HepG2 (cell line): ENCODE results near the gene ELANE. TPM values are rescaled to one million over a fixed set of nuclear protein-coding genes. Genes with fewer than 3 reads are reported as not detected.
A peak's percentile ranks its signal among the peaks of the same experiment; 100 is the strongest.

Experiments
- ATAC-seq: fragments of 200-7000 bp; cut with Tn5 transposase; 3 replicates; pipeline ENCODE4 v1.9.1; 2020; ENCODE audit warnings: mild to moderate bottlenecking, moderate library complexity
- BruUV-seq: library from RNA; stranded (reverse); fragments of 400-500 nt; replicated peaks from 2 replicates; lab custom pipeline; 2021; lab: Mats Ljungman, UMichigan
- CTCF ChIA-PET: fragments of 300-600 bp; formaldehyde crosslinking; extraction: SDS; loops from one replicate; lab custom pipeline; 2021; ENCODE audit warnings: low total read pairs, inconsistent platforms, low intra/inter-chr PET ratio; lab: Yijun Ruan, JAX
- POLR2A ChIA-PET: fragments of 350-600 bp; sonication (Branson Sonifier 250); formaldehyde crosslinking; loops from one replicate; lab custom pipeline; 2020; ENCODE audit warnings: antibody characterized with exemption, inconsistent platforms; lab: Yijun Ruan, JAX
- DNase-seq: peaks from one replicate; pipeline ENCODE4 v3.0.0-alpha.2; 2015; ENCODE audit warnings: low spot score
- FAIRE-seq: peaks from 3 replicates; lab custom pipeline; 2011; peaks lifted over from hg19 to GRCh38; lab: Jason Lieb, UNC
- H2AFZ ChIP-seq: one replicate; pipeline ENCODE4 v1.6.1; 2011; ENCODE audit warnings: low read length, inconsistent platforms
- H3K27ac ChIP-seq: fragments of 300-600 bp; 3 replicates; pipeline ENCODE4 v1.8.0; 2011; ENCODE audit warnings: mixed run types, mild to moderate bottlenecking, mixed read lengths, low read length, inconsistent platforms; ENCODE audit not compliant: insufficient read depth; ENCODE audit errors: extremely low read length
- H3K27me3 ChIP-seq, 2 experiments: fragments of 200-600 bp in 1 of 2; 2 replicates in 1 of 2; 3 replicates in 1 of 2; pipeline versions ENCODE4 v1.6.0 to v1.8.0; 2011; ENCODE audit warnings: low read length in 2 of 2, mild to moderate bottlenecking in 2 of 2, moderate library complexity in 2 of 2, inconsistent platforms in 1 of 2; ENCODE audit not compliant: insufficient read depth in 2 of 2, control insufficient read depth in 1 of 2
- H3K36me3 ChIP-seq, 2 experiments: fragments of 200-600 bp in 1 of 2; replicated peaks in 1 of 2; 2 replicates in 1 of 2; 3 replicates in 1 of 2; pipeline versions ENCODE4 v1.5.1 to v1.8.0; 2011; ENCODE audit warnings: low read length in 2 of 2, inconsistent platforms in 1 of 2; ENCODE audit not compliant: insufficient read depth in 2 of 2, control insufficient read depth in 1 of 2
- H3K4me1 ChIP-seq: 2 replicates; pipeline ENCODE4 v1.5.1; 2012; ENCODE audit warnings: low read length, inconsistent platforms; ENCODE audit not compliant: insufficient read depth
- H3K4me2 ChIP-seq: 2 replicates; pipeline ENCODE4 v1.6.0; 2011; ENCODE audit warnings: low read depth, low read length, inconsistent platforms
- H3K4me3 ChIP-seq, 3 experiments: fragments of 200-600 bp in 1 of 3; sonication (generic), shearing (Covaris generic) in 1 of 3; replicated peaks in 1 of 3; 2 replicates each; pipeline ENCODE4 v1.5.1; 2011 to 2016; ENCODE audit warnings: low read length in 3 of 3, inconsistent platforms in 2 of 3, low read depth in 2 of 3, mild to moderate bottlenecking in 2 of 3, control low read depth in 1 of 3, mixed read lengths in 1 of 3; ENCODE audit not compliant: insufficient read depth in 1 of 3
- H3K79me2 ChIP-seq: one replicate; pipeline ENCODE4 v1.6.1; 2011; ENCODE audit warnings: low read length, inconsistent platforms; ENCODE audit not compliant: insufficient read depth
- H3K9ac ChIP-seq: 2 replicates; pipeline ENCODE4 v1.6.0; 2011; ENCODE audit warnings: mild to moderate bottlenecking, low read depth, low read length, inconsistent platforms; ENCODE audit not compliant: insufficient read depth
- H3K9me3 ChIP-seq: 2 replicates; pipeline ENCODE4 v1.5.1; 2012; ENCODE audit warnings: mild to moderate bottlenecking, low read length
- H4K20me1 ChIP-seq: 2 replicates; pipeline ENCODE4 v1.6.0; 2011; ENCODE audit warnings: inconsistent platforms, mild to moderate bottlenecking, low read length, moderate library complexity; ENCODE audit not compliant: insufficient read depth
- HNRNPK ChIP-seq: fragments of 200-400 bp; formaldehyde crosslinking; IDR thresholded peaks from 2 replicates; pipeline ENCODE4 v1.6.1; 2018; ENCODE audit warnings: low read length, low read depth, moderate library complexity, mild to moderate bottlenecking; ENCODE audit not compliant: poor library complexity, severe bottlenecking
- MAFF ChIP-seq: IDR thresholded peaks from 2 replicates; pipeline ENCODE4 v1.6.1; 2011; ENCODE audit warnings: low read depth, low read length, improper control_type of control experiment
- MAZ ChIP-seq, 2 experiments: sonication (generic) in 1 of 2; formaldehyde crosslinking in 1 of 2; IDR thresholded peaks; 2 replicates each; pipeline versions ENCODE4 v1.5.0 to v1.6.1; 2012 to 2020; ENCODE audit warnings: low read depth in 2 of 2, mild to moderate bottlenecking in 2 of 2, borderline replicate concordance in 1 of 2, improper control_type of control experiment in 1 of 2, low read length in 1 of 2, missing genetic modification reagents in 1 of 2, moderate library complexity in 1 of 2
- MYNN ChIP-seq: sonication (generic); formaldehyde crosslinking; IDR thresholded peaks from 2 replicates; pipeline ENCODE4 v1.4.0; 2020; ENCODE audit warnings: mild to moderate bottlenecking, low read depth, missing genetic modification reagents
- NAIF1 ChIP-seq: sonication (generic); formaldehyde crosslinking; IDR thresholded peaks from 2 replicates; pipeline ENCODE4 v1.5.0; 2020; ENCODE audit warnings: mild to moderate bottlenecking, missing genetic modification reagents, borderline replicate concordance
- STAG1 ChIP-seq: sonication (generic); formaldehyde crosslinking; IDR thresholded peaks from 2 replicates; pipeline ENCODE4 v1.4.0; 2020; ENCODE audit warnings: missing genetic modification reagents
- TBX2 ChIP-seq: sonication (generic); formaldehyde crosslinking; IDR thresholded peaks from 2 replicates; pipeline ENCODE4 v1.5.0; 2020; ENCODE audit warnings: missing genetic modification reagents, mild to moderate bottlenecking, borderline replicate concordance
- ZBTB38 ChIP-seq: sonication (generic); formaldehyde crosslinking; IDR thresholded peaks from 2 replicates; pipeline ENCODE4 v1.5.1; 2020; ENCODE audit warnings: mild to moderate bottlenecking, missing genetic modification reagents
- ZNF329 ChIP-seq: sonication (generic); formaldehyde crosslinking; IDR thresholded peaks from 2 replicates; pipeline ENCODE4 v1.9.0; 2021; ENCODE audit warnings: low read depth, mild to moderate bottlenecking, missing genetic modification reagents
- WGBS: methylation state at CpG from one replicate; pipeline ENCODE4 v1.1.6; 2017; ENCODE audit warnings: low lambda C conversion rate; 5-methylcytosine and 5-hydroxymethylcytosine counted together
- in situ Hi-C: cut with HindIII; loops from 2 replicates; pipeline ENCODE4 v1.10.0; 2017; ENCODE audit warnings: low pct_unique_long_range_greater_than_20kb; ENCODE audit not compliant: extremely low pct_ligation_motif_present
- intact Hi-C: fragments of 100-400 bp; cut with micrococcal nuclease; formaldehyde crosslinking; loops from one replicate; pipeline ENCODE4 v1.10.0; 2022; ENCODE audit not compliant: unreplicated experiment
- polyA plus RNA-seq, 8 experiments: library from polyadenylated mRNA; depleted of rRNA in 3 of 8; stranded (reverse) in 7 of 8; unstranded in 1 of 8; fragments of >200 nt; fragmentation: Illumina TruSeq in 4 of 8; extraction: Trizol in 4 of 8; gene quantifications; 2 replicates each; pipeline versions ENCODE4 v1.2.1 to v1.2.3, GENCODE V29; 2011 to 2016; ENCODE audit warnings: low read depth in 4 of 8, missing spikeins in 1 of 8, mixed read lengths in 1 of 8; ENCODE audit not compliant: insufficient read depth in 1 of 8
- total RNA-seq, 5 experiments: library from RNA; depleted of rRNA; stranded (reverse); fragments of >200 nt; fragmentation: Illumina TruSeq; extraction: Trizol; gene quantifications; 2 replicates each; pipeline ENCODE4 v1.2.3, GENCODE V29; 2016; ENCODE audit warnings: low read depth in 1 of 5
- TF ChIP-seq, protein P1 (sequence below): sonication (generic); formaldehyde crosslinking; IDR thresholded peaks from 2 replicates; pipeline ENCODE4 v1.8.0; 2023; ENCODE audit warnings: mild to moderate bottlenecking, missing genetic modification reagents

The ELANE gene
- total and polyA plus RNA-seq, 2 of the 13 experiments (the other 11 are each of a cell fraction or from before 2014, with no cell fraction given), result not detected

DNA sequence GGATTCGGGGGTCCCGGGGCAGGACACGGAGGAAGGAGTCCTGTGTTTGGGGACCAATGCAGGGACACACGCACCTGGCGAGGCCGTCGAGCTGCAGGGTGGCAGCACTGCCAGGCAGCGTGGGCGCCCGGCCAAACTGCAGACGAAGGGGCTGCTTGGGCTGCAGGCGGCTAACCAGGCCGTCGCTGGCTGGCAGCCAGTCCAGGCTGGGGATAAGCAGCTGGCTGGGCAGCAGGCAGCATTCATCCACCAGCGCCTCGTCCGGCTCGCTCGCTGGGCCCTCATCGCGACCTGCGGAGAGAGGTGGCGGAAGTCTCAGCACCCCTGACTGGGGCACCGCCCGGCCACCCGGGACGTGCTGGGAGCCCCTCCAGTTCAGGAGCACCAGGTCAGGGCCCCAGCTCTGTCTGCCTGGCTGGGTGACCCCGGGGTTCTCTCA lies 18.9 kb downstream of the ELANE start:
- intact Hi-C loops (no loop called here), in situ Hi-C loops (no loop called here)
- no peaks in the 10 kb centered on the region for H3K4me1 ChIP-seq
- no peak overlapping the region for H3K4me3 ChIP-seq
- no peaks in the 10 kb centered on the region for H3K9me3 ChIP-seq
- no peaks in the 10 kb centered on the region for H4K20me1 ChIP-seq
- H2AFZ ChIP-seq, result no peak overlapping the region
- CTCF ChIA-PET, result no interaction called here
- H3K27me3 ChIP-seq, result no peaks in the 10 kb centered on the region
- no peak overlapping the region for H3K9ac ChIP-seq
- no peak overlapping the region for H3K4me2 ChIP-seq
- H3K36me3 ChIP-seq, result peaks cover 3 to 12% of the 10 kb centered on the region in 2 experiments; a peak in 3 of 5 replicates
- no peak for DNase-seq
- peak overlapping the region; percentile 40 for H3K27ac ChIP-seq
- 97% methylated on average over 17 of the region's 28 CpGs for WGBS
- TF ChIP-seq, protein P1, sequence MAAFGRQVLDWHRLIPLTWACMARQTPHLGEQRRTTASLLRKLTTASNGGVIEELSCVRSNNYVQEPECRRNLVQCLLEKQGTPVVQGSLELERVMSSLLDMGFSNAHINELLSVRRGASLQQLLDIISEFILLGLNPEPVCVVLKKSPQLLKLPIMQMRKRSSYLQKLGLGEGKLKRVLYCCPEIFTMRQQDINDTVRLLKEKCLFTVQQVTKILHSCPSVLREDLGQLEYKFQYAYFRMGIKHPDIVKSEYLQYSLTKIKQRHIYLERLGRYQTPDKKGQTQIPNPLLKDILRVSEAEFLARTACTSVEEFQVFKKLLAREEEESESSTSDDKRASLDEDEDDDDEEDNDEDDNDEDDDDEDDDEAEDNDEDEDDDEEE, result no peak
- TF ChIP-seq TBX2 (no peak), STAG1 (CRISPR knock-in tag) (no peak), ZNF329 (CRISPR knock-in tag) (no peak), MAFF (no peak), MYNN (CRISPR knock-in tag) (0 out of 2 replicates have a peak, but pooled peaks have one; percentile 15)
- BruUV-seq, result no TSS peak
- ATAC-seq, result no peak
- H3K79me2 ChIP-seq, result no peaks in the 10 kb centered on the region
- no peak for FAIRE-seq
- POLR2A ChIA-PET, result no interaction called here

DNA sequence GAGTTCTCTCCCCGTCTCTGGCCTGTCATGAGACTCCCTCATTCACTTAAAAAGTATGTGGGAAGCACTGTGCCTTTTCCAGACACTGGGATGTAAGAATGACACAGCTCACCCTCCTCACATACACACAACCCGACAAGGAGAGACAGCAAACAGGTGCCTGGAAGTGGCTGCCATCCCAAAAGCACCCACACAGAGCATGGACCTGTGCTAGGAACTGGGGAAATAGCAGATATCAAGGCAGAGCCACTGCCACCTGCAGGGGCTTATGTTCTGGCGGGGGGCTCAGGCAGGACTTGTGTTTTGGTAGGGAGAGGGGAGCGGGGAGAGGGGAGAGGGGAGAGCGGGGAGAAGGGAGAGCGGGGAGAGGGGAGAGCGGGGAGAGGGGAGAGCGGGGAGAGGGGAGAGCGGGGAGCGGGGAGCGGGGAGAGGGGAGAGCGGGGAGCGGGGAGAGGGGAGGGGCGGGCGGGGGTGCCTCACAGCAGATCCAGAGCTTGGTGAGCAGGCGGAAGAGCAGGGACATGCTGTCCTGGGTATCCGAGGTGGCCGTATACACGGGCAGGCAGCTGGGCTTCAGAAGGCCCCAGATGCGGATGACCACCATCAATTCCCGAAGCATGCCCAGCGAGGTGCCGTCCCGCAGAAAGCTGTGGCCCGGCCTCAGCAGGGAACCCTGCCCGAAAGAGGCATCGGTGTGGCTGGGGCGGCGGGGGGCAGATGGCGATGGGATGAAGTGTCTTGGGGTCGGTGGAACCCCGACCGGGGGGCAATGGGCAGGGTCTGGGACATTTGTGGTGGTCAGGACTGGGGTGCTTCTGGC lies 19.6 kb downstream of the ELANE start:
- no peaks in the 10 kb centered on the region for H3K79me2 ChIP-seq
- H3K4me1 ChIP-seq, result no peaks in the 10 kb centered on the region
- peak; percentile 56; the same call in 1 of the 2 replicates for TF ChIP-seq MYNN (CRISPR knock-in tag)
- TF ChIP-seq MAZ (IDR thresholded peaks at IDR 0.05; ENCODE audit: borderline replicate concordance, low read depth, low read length), result peak; percentile 66; the same call in 1 of the 2 replicates
- no peak for TF ChIP-seq MAZ (CRISPR knock-in tag; IDR thresholded peaks at IDR 0.05; ENCODE audit: low read depth)
- TF ChIP-seq NAIF1 (CRISPR knock-in tag), result no peak
- TF ChIP-seq HNRNPK, result peak; percentile 78
- peak; percentile 88 for TF ChIP-seq ZBTB38 (CRISPR knock-in tag)
- TF ChIP-seq, all 625 proteins: peak for 4
- ChIA-PET CTCF (no interaction called here), POLR2A (no interaction called here)
- WGBS, result 80% methylated on average over 29 of the region's 33 CpGs
- no peak overlapping the region for H2AFZ ChIP-seq
- H3K9me3 ChIP-seq, result no peaks in the 10 kb centered on the region
- H4K20me1 ChIP-seq, result no peaks in the 10 kb centered on the region
- in situ Hi-C loops, result no loop called here
- H3K27me3 ChIP-seq, result no peaks in the 10 kb centered on the region
- BruUV-seq, result no TSS peak
- no peak overlapping the region for H3K4me3 ChIP-seq
- ATAC-seq, result peak; percentile 66
- H3K36me3 ChIP-seq, result peaks cover 5 to 12% of the 10 kb centered on the region in 2 experiments; a peak in 3 of 5 replicates
- intact Hi-C loops, result no loop called here
- no peak overlapping the region for H3K4me2 ChIP-seq
- no peak overlapping the region for H3K9ac ChIP-seq
- FAIRE-seq, result no peak
- H3K27ac ChIP-seq, result peak overlapping the region; percentile 40
- DNase-seq, result peak; percentile 44
